Suprapubic skin (tissue), 4 donors: ENCODE results near the gene FANCG. TPM values are rescaled to one million over a fixed set of nuclear protein-coding genes. Genes with fewer than 3 reads are reported as not detected.

Experiments used
- DNase-seq, 2 donors: peaks; one replicate each; pipeline ENCODE4 v3.0.0-alpha.2; 2019; ENCODE audit warnings: low spot score in 2 of 2
- H3K27ac ChIP-seq: fragments of 200-600 bp; sonication (generic); one replicate; pipeline ENCODE4 v1.5.1; 2019
- H3K27me3 ChIP-seq: fragments of 200-600 bp; sonication (generic); one replicate; pipeline ENCODE4 v1.5.1; 2019
- H3K36me3 ChIP-seq: fragments of 200-600 bp; sonication (generic); one replicate; pipeline ENCODE4 v1.5.1; 2019
- H3K4me1 ChIP-seq: fragments of 200-600 bp; sonication (generic); one replicate; pipeline ENCODE4 v1.5.1; 2019
- H3K4me3 ChIP-seq: fragments of 200-600 bp; sonication (generic); one replicate; pipeline ENCODE4 v1.5.1; 2019; ENCODE audit warnings: mild to moderate bottlenecking
- H3K9me3 ChIP-seq: fragments of 200-600 bp; sonication (generic); one replicate; pipeline ENCODE4 v1.5.1; 2019
- EP300 ChIP-seq: sonication (generic); formaldehyde crosslinking; IDR thresholded peaks from one replicate; pipeline ENCODE4 v1.6.1; 2017; ENCODE audit warnings: antibody characterized with exemption
- POLR2A ChIP-seq, 2 donors: fragments of 450-650 bp; IDR thresholded peaks; one replicate each; pipeline ENCODE4 v1.6.1; 2017; ENCODE audit warnings: antibody characterized with exemption in 2 of 2, mild to moderate bottlenecking in 2 of 2, moderate library complexity in 2 of 2
- POLR2AphosphoS5 ChIP-seq, 3 donors: sonication (generic); formaldehyde crosslinking; IDR thresholded peaks; one replicate each; pipeline ENCODE4 v1.6.1; 2017; ENCODE audit warnings: antibody characterized with exemption in 3 of 3
- WGBS: methylation state at CpG from one replicate; pipeline ENCODE4 v1.1.5; 2018; 5-methylcytosine and 5-hydroxymethylcytosine counted together
- total RNA-seq, 4 donors: library from RNA; depleted of rRNA; stranded (reverse); fragments of >200 nt; gene quantifications; one replicate each; pipeline ENCODE4 v1.1.0, GENCODE V29; 2016
- TF ChIP-seq, protein P1 (sequence below), 2 donors: fragments of 200-600 bp in 1 of 2; fragments of 450-650 bp in 1 of 2; sonication (generic) in 1 of 2; IDR thresholded peaks; one replicate each; pipeline ENCODE4 v1.5.1; 2016 to 2019; ENCODE audit warnings: antibody characterized with exemption in 2 of 2, mild to moderate bottlenecking in 1 of 2, moderate library complexity in 1 of 2

Gene FANCG
- total RNA-seq, 4 donors from 2014 or later = 24.2 to 39.7 (median 28.3) TPM

DNA sequence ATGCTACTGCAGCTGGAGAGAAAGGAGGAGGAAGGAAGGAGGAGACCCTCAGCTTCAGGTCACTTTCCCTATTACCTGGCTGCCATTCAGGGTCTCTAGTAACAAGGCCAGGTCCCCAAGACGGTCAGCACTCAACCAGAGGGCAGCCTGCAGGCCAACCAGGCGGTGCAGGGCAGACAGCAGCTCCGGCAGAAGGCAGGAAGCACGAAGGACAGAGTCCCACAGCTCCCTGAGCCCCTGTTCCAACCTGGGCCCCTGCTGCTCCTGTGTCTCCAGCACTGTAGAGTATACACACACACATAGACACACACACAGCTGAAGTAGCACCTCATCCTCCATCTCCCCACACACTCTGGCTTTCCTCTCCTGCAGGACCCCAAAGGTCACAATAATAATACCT, 1.7 kb downstream of the FANCG start:
- no peak overlapping the region for H3K27ac ChIP-seq
- no peaks in the 10 kb centered on the region for H3K9me3 ChIP-seq
- TF ChIP-seq POLR2A (IDR thresholded peaks at IDR 0.05) = no peak
- peaks cover 23% of the 10 kb centered on the region for H3K4me1 ChIP-seq
- no peaks in the 10 kb centered on the region for H3K36me3 ChIP-seq
- 55% methylated on average over 2 of the region's 4 CpGs for WGBS
- no peak overlapping the region for H3K4me3 ChIP-seq
- no peaks in the 10 kb centered on the region for H3K27me3 ChIP-seq
- DNase-seq = no peak

DNA sequence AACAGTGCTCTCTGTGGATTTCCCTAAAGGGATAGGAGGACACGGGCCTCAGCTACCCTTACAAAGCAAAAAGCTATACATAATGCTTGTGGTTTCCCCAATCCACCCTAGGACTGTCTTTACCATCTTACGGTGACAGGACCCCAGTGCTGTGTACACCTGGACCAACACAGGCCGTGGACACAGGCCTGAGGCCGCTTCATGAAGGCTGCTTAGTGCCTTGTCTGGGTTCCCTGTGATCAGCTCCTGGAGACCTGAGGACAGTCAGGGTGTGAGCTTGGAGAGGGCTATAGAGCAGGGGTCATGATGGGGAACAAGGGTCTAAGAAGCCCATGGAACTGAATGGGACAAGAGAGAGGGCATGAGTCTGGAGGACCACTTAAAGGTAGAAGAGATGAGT, 2.9 kb downstream of the FANCG start:
- Histone ChIP-seq H3K9me3 (no peaks in the 10 kb centered on the region), H3K27ac (no peak overlapping the region), H3K27me3 (no peaks in the 10 kb centered on the region), H3K4me3 (no peak overlapping the region), H3K4me1 (peaks cover 26% of the 10 kb centered on the region), H3K36me3 (no peaks in the 10 kb centered on the region)
- WGBS = 100% methylated on average over 4 of the region's 4 CpGs
- DNase-seq = no peak
- TF ChIP-seq EP300 = no peak
- TF ChIP-seq POLR2A (IDR thresholded peaks at IDR 0.05) = no peak
- TF ChIP-seq POLR2AphosphoS5 (IDR thresholded peaks at IDR 0.05) = no peak
- TF ChIP-seq, protein P1, sequence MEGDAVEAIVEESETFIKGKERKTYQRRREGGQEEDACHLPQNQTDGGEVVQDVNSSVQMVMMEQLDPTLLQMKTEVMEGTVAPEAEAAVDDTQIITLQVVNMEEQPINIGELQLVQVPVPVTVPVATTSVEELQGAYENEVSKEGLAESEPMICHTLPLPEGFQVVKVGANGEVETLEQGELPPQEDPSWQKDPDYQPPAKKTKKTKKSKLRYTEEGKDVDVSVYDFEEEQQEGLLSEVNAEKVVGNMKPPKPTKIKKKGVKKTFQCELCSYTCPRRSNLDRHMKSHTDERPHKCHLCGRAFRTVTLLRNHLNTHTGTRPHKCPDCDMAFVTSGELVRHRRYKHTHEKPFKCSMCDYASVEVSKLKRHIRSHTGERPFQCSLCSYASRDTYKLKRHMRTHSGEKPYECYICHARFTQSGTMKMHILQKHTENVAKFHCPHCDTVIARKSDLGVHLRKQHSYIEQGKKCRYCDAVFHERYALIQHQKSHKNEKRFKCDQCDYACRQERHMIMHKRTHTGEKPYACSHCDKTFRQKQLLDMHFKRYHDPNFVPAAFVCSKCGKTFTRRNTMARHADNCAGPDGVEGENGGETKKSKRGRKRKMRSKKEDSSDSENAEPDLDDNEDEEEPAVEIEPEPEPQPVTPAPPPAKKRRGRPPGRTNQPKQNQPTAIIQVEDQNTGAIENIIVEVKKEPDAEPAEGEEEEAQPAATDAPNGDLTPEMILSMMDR (IDR thresholded peaks at IDR 0.05) = no peak

DNA sequence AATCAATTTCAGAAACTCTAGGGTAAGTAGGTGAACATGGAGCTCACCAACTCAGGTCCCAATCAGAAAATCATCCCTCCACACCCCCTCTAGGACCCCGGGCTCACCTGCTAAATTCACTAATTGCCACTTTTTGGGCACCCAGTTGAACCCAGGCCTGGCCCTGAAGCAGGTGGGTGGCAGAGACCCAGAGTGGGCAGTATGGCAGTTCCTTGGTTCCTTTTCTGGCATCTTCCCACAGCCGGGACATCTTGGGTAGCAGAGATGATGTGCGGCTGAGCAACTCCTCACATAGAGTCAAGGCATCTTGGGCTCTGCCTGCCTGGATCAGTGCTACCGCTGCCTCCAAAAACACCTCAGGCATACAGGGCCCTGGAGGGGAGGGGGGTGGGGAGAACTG, 4.4 kb downstream of the FANCG start:
- Histone ChIP-seq H3K9me3 (no peaks in the 10 kb centered on the region), H3K4me3 (no peak overlapping the region), H3K27me3 (no peaks in the 10 kb centered on the region), H3K36me3 (no peaks in the 10 kb centered on the region), H3K27ac (no peak overlapping the region), H3K4me1 (peaks cover 29% of the 10 kb centered on the region)
- TF ChIP-seq POLR2A (IDR thresholded peaks at IDR 0.05) = no peak
- TF ChIP-seq POLR2AphosphoS5 (IDR thresholded peaks at IDR 0.05) = no peak
- TF ChIP-seq EP300 = no peak
- TF ChIP-seq, protein P1 (IDR thresholded peaks at IDR 0.05) = no peak
- 85% methylated on average over 4 of the region's 4 CpGs for WGBS
- DNase-seq = no peak

DNA sequence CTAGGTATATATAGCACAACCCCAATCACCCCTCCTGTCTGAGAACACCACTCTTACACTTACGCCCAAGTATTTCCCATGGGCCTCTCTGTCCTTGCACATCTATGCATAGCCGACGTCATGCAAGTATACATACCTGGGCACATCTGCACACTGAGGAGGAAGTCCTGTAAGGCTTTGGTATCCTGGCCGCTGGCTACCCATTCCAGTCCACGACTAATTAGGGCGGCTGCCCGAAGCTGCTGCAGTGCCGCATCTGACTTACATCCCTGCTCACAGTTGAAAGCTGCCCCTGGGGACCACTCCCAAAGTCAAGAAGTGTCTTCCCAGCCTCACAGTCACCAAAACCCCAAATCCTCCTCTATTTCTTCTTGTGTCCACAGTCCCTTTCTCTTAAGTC, 5.0 kb downstream of the FANCG start:
- H3K27me3 ChIP-seq = no peaks in the 10 kb centered on the region
- WGBS = 96% methylated on average over 8 of the region's 8 CpGs
- no peaks in the 10 kb centered on the region for H3K9me3 ChIP-seq
- H3K36me3 ChIP-seq = no peaks in the 10 kb centered on the region
- DNase-seq = no peak
- peaks cover 34% of the 10 kb centered on the region for H3K4me1 ChIP-seq
- H3K4me3 ChIP-seq = no peak overlapping the region
- TF ChIP-seq POLR2AphosphoS5 (IDR thresholded peaks at IDR 0.05) (no peak), EP300 (no peak), POLR2A (IDR thresholded peaks at IDR 0.05) (no peak)
- H3K27ac ChIP-seq = no peak overlapping the region

DNA sequence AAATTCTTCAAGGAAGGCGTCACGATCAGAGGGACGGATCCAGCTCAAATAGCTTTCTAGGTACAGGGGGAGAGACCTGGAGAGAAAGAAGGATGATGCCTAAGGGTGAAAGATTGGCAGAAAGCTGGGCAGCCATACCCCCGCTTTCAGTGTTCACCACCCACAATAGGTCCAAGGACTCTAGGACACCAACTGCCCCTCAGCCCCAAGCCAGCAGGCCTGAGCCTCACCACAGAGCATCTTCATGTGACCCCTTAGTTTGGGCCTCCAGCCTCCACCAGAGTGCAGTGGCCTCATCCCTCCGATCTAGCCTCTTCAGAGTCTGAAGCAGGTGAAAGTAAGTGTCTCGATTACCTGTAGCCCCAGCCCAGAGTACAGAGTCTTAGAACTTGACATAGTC, 5.6 kb downstream of the FANCG start:
- peaks cover 35% of the 10 kb centered on the region for H3K4me1 ChIP-seq
- no peaks in the 10 kb centered on the region for H3K36me3 ChIP-seq
- H3K27me3 ChIP-seq = no peaks in the 10 kb centered on the region
- DNase-seq = no peak
- H3K4me3 ChIP-seq = no peak overlapping the region
- 93% methylated on average over 6 of the region's 6 CpGs for WGBS
- no peak overlapping the region for H3K27ac ChIP-seq
- no peaks in the 10 kb centered on the region for H3K9me3 ChIP-seq
- TF ChIP-seq, protein P1 (IDR thresholded peaks at IDR 0.05) = no peak
- TF ChIP-seq POLR2A (IDR thresholded peaks at IDR 0.05) = no peak
- TF ChIP-seq POLR2AphosphoS5 (IDR thresholded peaks at IDR 0.05) = no peak
- no peak for TF ChIP-seq EP300

DNA sequence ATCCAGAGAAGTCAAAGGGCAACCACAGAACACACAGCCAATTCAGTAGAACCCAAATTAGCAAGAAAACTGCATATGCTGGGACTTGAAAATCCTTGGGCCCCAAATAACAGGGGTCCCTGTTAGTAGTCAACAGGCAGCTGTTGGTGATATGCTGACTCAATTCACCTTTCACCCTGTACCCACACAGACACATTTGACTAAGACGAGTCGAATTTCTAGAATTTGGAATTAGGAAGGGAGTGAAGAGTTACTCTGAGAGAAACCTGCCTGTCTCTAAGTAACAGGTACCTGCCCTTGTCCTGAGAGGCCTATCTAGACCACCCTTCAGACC, 6.5 kb downstream of the FANCG start:
- 92% methylated on average over 2 of the region's 2 CpGs for WGBS
- TF ChIP-seq POLR2AphosphoS5 (IDR thresholded peaks at IDR 0.05) = no peak
- TF ChIP-seq, protein P1 (IDR thresholded peaks at IDR 0.05) = no peak
- no peak overlapping the region for H3K4me3 ChIP-seq
- no peaks in the 10 kb centered on the region for H3K36me3 ChIP-seq
- H3K27me3 ChIP-seq = no peaks in the 10 kb centered on the region
- no peaks in the 10 kb centered on the region for H3K9me3 ChIP-seq
- H3K27ac ChIP-seq = no peak overlapping the region
- H3K4me1 ChIP-seq = peaks cover 35% of the 10 kb centered on the region
- no peak for DNase-seq
